ENCODE measurements around the gene GCC2. TPM values are rescaled to one million over a fixed set of nuclear protein-coding genes. Genes with fewer than 3 reads are reported as not detected.

GCC2 gene
- total RNA-seq: 19.8 TPM

GRCh38 chr2:108448678-108449409, at the start of gene GCC2:
GCC2 (plus strand) TSS chr2:108449206; CDS start chr2:108449275, 69 bp downstream.
- H3K4me3 ChIP-seq (ENCODE audit: low read length in 3 of 3): peak within 1 kb of the TSS; percentile 78 to 97 (median 96)
- no peaks in the 10 kb centered on the region for H3K27me3 ChIP-seq (ENCODE audit: control insufficient read depth in 3 of 3, insufficient read depth in 3 of 3, low read length in 3 of 3)
- H3K4me1 ChIP-seq (ENCODE audit: control insufficient read depth in 3 of 3, insufficient read depth in 3 of 3, low read length in 3 of 3): peaks cover 6 to 18% (median 7%) of the 10 kb centered on the region in 3 donors
- H3K9me3 ChIP-seq (ENCODE audit: control insufficient read depth in 3 of 3, low read length in 3 of 3): no peaks in the 10 kb centered on the region
- peak within 1 kb of the TSS; percentile 90 to 95 (median 91) for H3K9ac ChIP-seq (ENCODE audit: low read depth in 1 of 3, low read length in 3 of 3)
- peaks cover 4 to 17% (median 8%) of the 10 kb centered on the region in 3 donors for H3K36me3 ChIP-seq (ENCODE audit: control insufficient read depth in 3 of 3, insufficient read depth in 3 of 3, low read length in 3 of 3)
- peak within 1 kb of the TSS; percentile 80 for H3K27ac ChIP-seq (ENCODE audit: low read depth, low read length)

DNA sequence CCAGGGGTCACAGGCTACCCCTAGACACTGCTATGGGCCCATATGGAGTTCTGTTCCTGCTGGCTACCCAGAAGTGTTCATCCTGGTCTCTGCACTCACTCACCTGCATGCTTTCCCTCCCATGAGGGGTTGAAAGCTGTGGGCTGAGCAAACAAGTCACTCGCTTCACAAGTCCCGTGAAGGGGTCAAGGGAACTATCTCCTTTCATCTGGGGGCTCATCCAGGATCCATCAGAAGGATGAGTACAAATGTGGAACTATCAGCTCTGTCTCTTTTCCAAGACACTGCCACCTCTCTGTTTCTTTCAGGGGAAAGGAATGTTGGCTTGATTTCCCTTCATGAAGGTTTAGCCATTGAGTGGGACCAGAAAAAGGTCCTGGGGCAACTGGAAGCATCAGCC, 49.5 kb upstream of the GCC2 start:
- no peak overlapping the region for H3K4me3 ChIP-seq (ENCODE audit: low read length in 3 of 3)
- no peak overlapping the region for H3K27ac ChIP-seq (ENCODE audit: low read depth, low read length)
- no peaks in the 10 kb centered on the region for H3K27me3 ChIP-seq (ENCODE audit: control insufficient read depth in 3 of 3, insufficient read depth in 3 of 3, low read length in 3 of 3)
- H3K4me1 ChIP-seq (ENCODE audit: control insufficient read depth in 3 of 3, insufficient read depth in 3 of 3, low read length in 3 of 3): no peaks in the 10 kb centered on the region
- H3K9me3 ChIP-seq (ENCODE audit: control insufficient read depth in 3 of 3, low read length in 3 of 3): peaks cover 10 to 13% (median 11%) of the 10 kb centered on the region in 3 donors
- H3K9ac ChIP-seq (ENCODE audit: low read depth in 1 of 3, low read length in 3 of 3): no peak overlapping the region
- no peaks in the 10 kb centered on the region for H3K36me3 ChIP-seq (ENCODE audit: control insufficient read depth in 3 of 3, insufficient read depth in 3 of 3, low read length in 3 of 3)

- H3K9me3 ChIP-seq (ENCODE audit: control insufficient read depth in 3 of 3, low read length in 3 of 3): peaks cover 11 to 14% (median 13%) of the 10 kb centered on the region in 3 donors
- no peaks in the 10 kb centered on the region for H3K27me3 ChIP-seq (ENCODE audit: control insufficient read depth in 3 of 3, insufficient read depth in 3 of 3, low read length in 3 of 3)
- no peak overlapping the region for H3K9ac ChIP-seq (ENCODE audit: low read depth in 1 of 3, low read length in 3 of 3)
- H3K4me1 ChIP-seq (ENCODE audit: control insufficient read depth in 3 of 3, insufficient read depth in 3 of 3, low read length in 3 of 3): no peaks in the 10 kb centered on the region
- H3K36me3 ChIP-seq (ENCODE audit: control insufficient read depth in 3 of 3, insufficient read depth in 3 of 3, low read length in 3 of 3): no peaks in the 10 kb centered on the region
- H3K27ac ChIP-seq (ENCODE audit: low read depth, low read length): no peak overlapping the region
- H3K4me3 ChIP-seq (ENCODE audit: low read length in 3 of 3): no peak overlapping the region
These were observed 47.2 kb upstream of the GCC2 start for GRCh38 chr2:108401800-108402199.

DNA sequence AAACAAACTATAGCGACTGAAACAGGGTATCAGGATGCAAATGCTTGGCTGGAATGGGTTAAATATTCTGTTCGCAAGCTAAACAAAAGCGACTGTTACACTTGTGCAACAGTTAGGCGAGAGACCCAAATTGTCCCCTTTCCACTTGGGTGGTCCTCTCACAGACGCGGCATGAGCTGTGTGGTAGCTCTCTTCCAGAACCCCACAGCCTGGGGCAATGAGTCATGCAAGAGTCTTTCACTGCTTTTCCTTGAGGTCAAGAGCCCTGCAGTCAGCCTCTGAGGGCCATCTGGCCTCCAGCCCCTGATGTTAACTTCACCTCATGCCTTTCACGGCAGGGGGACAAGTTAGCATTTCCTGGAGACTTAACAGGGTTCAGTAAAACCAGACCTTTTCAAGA, 45.5 kb upstream of the GCC2 start:
- Histone ChIP-seq H3K9me3 (ENCODE audit: control insufficient read depth in 3 of 3, low read length in 3 of 3) (peaks cover 9 to 14% (median 11%) of the 10 kb centered on the region in 3 donors), H3K36me3 (ENCODE audit: control insufficient read depth in 3 of 3, insufficient read depth in 3 of 3, low read length in 3 of 3) (no peaks in the 10 kb centered on the region), H3K27me3 (ENCODE audit: control insufficient read depth in 3 of 3, insufficient read depth in 3 of 3, low read length in 3 of 3) (no peaks in the 10 kb centered on the region), H3K9ac (ENCODE audit: low read depth in 1 of 3, low read length in 3 of 3) (no peak overlapping the region), H3K4me1 (ENCODE audit: control insufficient read depth in 3 of 3, insufficient read depth in 3 of 3, low read length in 3 of 3) (no peaks in the 10 kb centered on the region), H3K4me3 (ENCODE audit: low read length in 3 of 3) (no peak overlapping the region), H3K27ac (ENCODE audit: low read depth, low read length) (no peak overlapping the region)

DNA sequence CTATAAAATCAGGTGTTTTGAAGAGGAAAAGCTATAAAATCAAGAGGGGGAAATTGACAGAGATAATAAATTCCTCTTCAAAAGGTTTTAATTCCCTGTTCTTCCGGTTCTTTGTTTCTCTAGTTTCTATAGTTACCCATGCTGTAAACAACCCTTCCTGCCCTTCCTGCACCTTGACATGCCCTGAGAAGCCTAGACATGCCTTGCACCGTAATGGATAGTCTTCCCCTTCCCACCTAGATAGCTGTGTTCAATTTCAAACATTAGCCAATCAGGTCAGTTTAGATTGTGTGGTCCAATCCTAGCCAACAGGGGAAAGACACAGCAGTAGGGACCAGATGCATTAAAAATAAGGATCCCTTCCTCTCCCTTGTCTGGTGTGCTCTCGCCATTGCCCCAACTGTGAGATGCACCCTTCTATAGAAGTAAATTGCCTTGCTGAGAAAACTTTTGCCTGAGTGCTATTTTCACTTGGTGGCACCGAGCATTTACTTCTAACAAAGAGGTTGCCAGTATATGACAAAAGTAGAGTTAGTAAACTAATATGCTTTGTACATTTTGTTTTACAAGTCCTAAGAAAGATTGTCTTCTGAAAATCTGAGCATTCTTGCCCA, 44.1 kb upstream of the GCC2 start:
- no peak overlapping the region for H3K4me3 ChIP-seq (ENCODE audit: low read length in 3 of 3)
- no peaks in the 10 kb centered on the region for H3K36me3 ChIP-seq (ENCODE audit: control insufficient read depth in 3 of 3, insufficient read depth in 3 of 3, low read length in 3 of 3)
- no peaks in the 10 kb centered on the region for H3K4me1 ChIP-seq (ENCODE audit: control insufficient read depth in 3 of 3, insufficient read depth in 3 of 3, low read length in 3 of 3)
- no peak overlapping the region for H3K9ac ChIP-seq (ENCODE audit: low read depth in 1 of 3, low read length in 3 of 3)
- no peaks in the 10 kb centered on the region for H3K27me3 ChIP-seq (ENCODE audit: control insufficient read depth in 3 of 3, insufficient read depth in 3 of 3, low read length in 3 of 3)
- no peak overlapping the region for H3K27ac ChIP-seq (ENCODE audit: low read depth, low read length)
- H3K9me3 ChIP-seq (ENCODE audit: control insufficient read depth in 3 of 3, low read length in 3 of 3): peaks cover 0 to 5% (median 2%) of the 10 kb centered on the region in 3 donors

DNA sequence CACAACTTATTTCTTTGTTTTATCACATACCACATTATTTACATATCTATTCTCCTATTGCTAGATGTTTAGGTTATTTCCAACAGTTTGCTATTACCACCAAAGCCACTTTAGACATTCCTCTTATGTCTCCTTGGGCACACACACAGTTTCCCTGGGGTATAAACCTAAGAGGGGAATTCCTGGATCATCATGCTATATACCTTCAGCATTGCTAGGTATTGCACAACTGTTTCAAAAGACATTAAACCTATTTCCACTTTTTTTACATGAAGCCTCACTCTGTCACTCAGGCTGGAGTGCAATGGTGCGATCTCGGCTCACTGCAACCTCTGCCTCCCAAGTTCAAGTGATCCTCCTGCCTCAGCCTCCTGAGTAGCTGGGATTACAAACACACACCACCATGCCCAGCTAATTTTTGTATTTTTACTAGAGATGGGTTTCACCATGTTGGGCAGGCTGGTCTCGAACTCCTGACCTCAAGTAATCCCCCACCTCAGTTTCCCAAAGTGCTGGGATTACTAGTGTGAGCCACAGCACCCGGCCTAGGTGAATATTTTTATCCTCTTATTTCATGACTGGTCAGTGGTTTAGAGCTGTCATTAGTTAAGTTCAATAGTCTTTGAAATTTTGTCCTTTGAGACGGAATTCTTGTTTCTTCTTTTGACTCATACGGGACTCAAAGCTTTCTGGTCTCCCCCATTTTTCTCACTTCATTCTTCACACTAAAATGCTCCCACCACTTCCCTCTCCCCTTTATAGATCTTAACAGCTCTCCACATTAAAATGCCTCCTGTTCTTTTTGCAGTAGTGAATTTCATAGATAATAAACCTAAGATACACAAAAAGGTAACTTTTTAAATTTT, 40.9 kb upstream of the GCC2 start:
- H3K4me1 ChIP-seq (ENCODE audit: control insufficient read depth in 3 of 3, insufficient read depth in 3 of 3, low read length in 3 of 3): no peaks in the 10 kb centered on the region
- H3K36me3 ChIP-seq (ENCODE audit: control insufficient read depth in 3 of 3, insufficient read depth in 3 of 3, low read length in 3 of 3): no peaks in the 10 kb centered on the region
- peaks cover 0 to 3% (median 0%) of the 10 kb centered on the region in 3 donors for H3K9me3 ChIP-seq (ENCODE audit: control insufficient read depth in 3 of 3, low read length in 3 of 3)
- H3K9ac ChIP-seq (ENCODE audit: low read depth in 1 of 3, low read length in 3 of 3): no peak overlapping the region
- no peak overlapping the region for H3K27ac ChIP-seq (ENCODE audit: low read depth, low read length)
- H3K27me3 ChIP-seq (ENCODE audit: control insufficient read depth in 3 of 3, insufficient read depth in 3 of 3, low read length in 3 of 3): no peaks in the 10 kb centered on the region
- H3K4me3 ChIP-seq (ENCODE audit: low read length in 3 of 3): no peak overlapping the region

- no peaks in the 10 kb centered on the region for H3K36me3 ChIP-seq (ENCODE audit: control insufficient read depth in 3 of 3, insufficient read depth in 3 of 3, low read length in 3 of 3)
- no peak overlapping the region for H3K4me3 ChIP-seq (ENCODE audit: low read length in 3 of 3)
- no peaks in the 10 kb centered on the region for H3K4me1 ChIP-seq (ENCODE audit: control insufficient read depth in 3 of 3, insufficient read depth in 3 of 3, low read length in 3 of 3)
- H3K27ac ChIP-seq (ENCODE audit: low read depth, low read length): no peak overlapping the region
- no peaks in the 10 kb centered on the region for H3K27me3 ChIP-seq (ENCODE audit: control insufficient read depth in 3 of 3, insufficient read depth in 3 of 3, low read length in 3 of 3)
- peaks cover 0 to 2% (median 0%) of the 10 kb centered on the region in 3 donors for H3K9me3 ChIP-seq (ENCODE audit: control insufficient read depth in 3 of 3, low read length in 3 of 3)
- H3K9ac ChIP-seq (ENCODE audit: low read depth in 1 of 3, low read length in 3 of 3): no peak overlapping the region
These were observed 39.2 kb upstream of the GCC2 start for GRCh38 chr2:108409768-108410167.

- no peak overlapping the region for H3K27ac ChIP-seq (ENCODE audit: low read depth, low read length)
- H3K4me1 ChIP-seq (ENCODE audit: control insufficient read depth in 3 of 3, insufficient read depth in 3 of 3, low read length in 3 of 3): no peaks in the 10 kb centered on the region
- no peaks in the 10 kb centered on the region for H3K27me3 ChIP-seq (ENCODE audit: control insufficient read depth in 3 of 3, insufficient read depth in 3 of 3, low read length in 3 of 3)
- H3K9me3 ChIP-seq (ENCODE audit: control insufficient read depth in 3 of 3, low read length in 3 of 3): no peaks in the 10 kb centered on the region
- H3K4me3 ChIP-seq (ENCODE audit: low read length in 3 of 3): no peak overlapping the region
- H3K36me3 ChIP-seq (ENCODE audit: control insufficient read depth in 3 of 3, insufficient read depth in 3 of 3, low read length in 3 of 3): no peaks in the 10 kb centered on the region
- no peak overlapping the region for H3K9ac ChIP-seq (ENCODE audit: low read depth in 1 of 3, low read length in 3 of 3)
These were observed 35.9 kb upstream of the GCC2 start for GRCh38 chr2:108412995-108413710.

DNA sequence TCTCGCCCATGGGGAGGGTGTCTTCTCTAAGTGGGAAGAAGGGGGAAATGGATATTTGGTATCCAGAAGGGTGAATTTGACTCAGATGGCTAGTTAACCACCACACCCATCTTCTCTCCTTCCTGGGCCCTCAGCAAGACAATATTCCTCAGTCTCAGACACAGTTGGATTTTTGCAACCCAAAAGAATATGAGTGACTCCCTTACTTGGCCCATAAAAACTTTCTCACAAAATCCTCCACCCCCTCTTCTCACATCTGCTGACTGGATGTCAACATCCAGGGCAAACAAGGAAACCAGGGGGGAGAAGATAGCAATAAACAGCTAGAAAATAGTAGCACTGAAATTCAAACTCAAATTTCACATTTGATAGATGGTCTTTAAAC, 35.3 kb upstream of the GCC2 start:
- H3K4me3 ChIP-seq (ENCODE audit: low read length in 3 of 3): no peak overlapping the region
- H3K27me3 ChIP-seq (ENCODE audit: control insufficient read depth in 3 of 3, insufficient read depth in 3 of 3, low read length in 3 of 3): no peaks in the 10 kb centered on the region
- H3K9me3 ChIP-seq (ENCODE audit: control insufficient read depth in 3 of 3, low read length in 3 of 3): no peaks in the 10 kb centered on the region
- no peak overlapping the region for H3K9ac ChIP-seq (ENCODE audit: low read depth in 1 of 3, low read length in 3 of 3)
- no peak overlapping the region for H3K27ac ChIP-seq (ENCODE audit: low read depth, low read length)
- H3K36me3 ChIP-seq (ENCODE audit: control insufficient read depth in 3 of 3, insufficient read depth in 3 of 3, low read length in 3 of 3): no peaks in the 10 kb centered on the region
- no peaks in the 10 kb centered on the region for H3K4me1 ChIP-seq (ENCODE audit: control insufficient read depth in 3 of 3, insufficient read depth in 3 of 3, low read length in 3 of 3)
